GM19099 (cell line): Measurements from ENCODE around the gene TK2.

Experiments used
- POLR2A ChIP-seq: IDR thresholded peaks from 3 replicates; pipeline ENCODE4 v1.6.1; 2011; ENCODE audit warnings: low read depth; ENCODE audit not compliant: insufficient read length; ENCODE audit errors: extremely low read depth

Gene TK2

DNA sequence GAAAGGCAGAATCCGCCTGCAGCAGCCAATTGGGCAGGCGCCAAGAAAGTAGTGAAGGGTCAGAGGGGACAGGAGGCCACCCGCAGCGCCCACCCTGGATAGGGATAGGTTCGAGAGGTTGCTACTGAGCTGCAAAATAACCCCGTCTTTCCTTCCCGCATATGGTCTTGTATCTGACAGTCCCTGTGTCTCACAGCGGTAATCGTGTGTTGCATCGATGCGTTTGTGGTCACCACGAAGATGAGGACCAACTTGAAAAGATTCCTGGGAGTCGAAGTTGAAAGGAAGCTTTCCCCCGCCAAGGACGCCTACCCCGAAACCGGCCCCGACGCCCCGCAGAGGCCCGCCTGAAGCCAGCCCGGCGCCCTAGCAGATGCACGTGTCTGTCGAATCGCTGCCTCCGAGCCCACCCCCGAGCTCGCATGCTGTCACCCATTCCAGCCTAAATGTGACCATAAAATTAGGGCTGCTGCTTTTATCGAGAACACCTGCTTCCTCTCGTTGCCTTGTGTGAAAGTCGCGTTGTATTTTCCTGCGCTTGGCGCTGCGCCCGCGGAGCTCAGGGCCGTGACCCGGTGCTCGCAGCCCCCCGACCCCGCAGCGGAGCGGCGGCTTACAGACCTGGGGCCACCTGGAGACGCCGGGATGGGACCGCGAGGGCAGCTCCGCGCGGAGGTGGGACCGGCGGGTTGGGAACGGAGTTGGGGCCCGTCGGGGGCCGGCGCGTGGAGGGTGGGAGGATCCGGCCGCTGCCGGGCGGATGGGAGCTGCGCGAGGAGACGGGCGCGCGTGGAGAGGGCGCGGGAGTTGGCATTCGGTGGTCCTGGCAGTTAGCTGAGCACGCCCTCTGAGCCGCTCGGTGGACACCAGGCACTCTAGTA lies 29.0 kb upstream of the TK2 start, which contains the start of gene CMTM2:
Gene CMTM2 (plus strand): TSS at position 813 of the 881 bp plus-strand sequence. CDS start 145 bp downstream, outside the sequence.
- TF ChIP-seq POLR2A: no peak

- no peak for TF ChIP-seq POLR2A
These were observed 26.4 kb upstream of the TK2 start for GRCh38 chr16:66576296-66576695.

- TF ChIP-seq POLR2A: no peak
These were observed 25.1 kb upstream of the TK2 start for GRCh38 chr16:66575060-66575459.

DNA sequence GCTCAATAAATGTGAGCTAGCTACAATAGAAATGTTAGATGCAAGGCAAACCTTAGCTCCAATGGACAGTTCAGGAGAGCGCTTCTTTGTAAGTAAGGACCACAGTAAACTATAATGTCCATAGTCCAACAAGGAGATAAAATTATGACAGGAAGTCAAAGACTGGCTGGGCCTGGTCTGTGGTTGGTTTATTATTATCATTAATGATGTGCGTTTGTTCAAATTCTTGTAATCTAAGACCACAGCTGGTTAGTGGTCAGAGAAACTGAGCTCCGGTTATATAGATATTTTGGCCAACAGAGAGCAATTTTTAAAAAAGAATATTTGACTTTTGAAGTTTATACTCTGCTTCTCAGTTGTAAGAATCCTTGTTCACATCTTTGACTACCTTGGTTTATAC lies 24.6 kb upstream of the TK2 start:
- TF ChIP-seq POLR2A: no peak

DNA sequence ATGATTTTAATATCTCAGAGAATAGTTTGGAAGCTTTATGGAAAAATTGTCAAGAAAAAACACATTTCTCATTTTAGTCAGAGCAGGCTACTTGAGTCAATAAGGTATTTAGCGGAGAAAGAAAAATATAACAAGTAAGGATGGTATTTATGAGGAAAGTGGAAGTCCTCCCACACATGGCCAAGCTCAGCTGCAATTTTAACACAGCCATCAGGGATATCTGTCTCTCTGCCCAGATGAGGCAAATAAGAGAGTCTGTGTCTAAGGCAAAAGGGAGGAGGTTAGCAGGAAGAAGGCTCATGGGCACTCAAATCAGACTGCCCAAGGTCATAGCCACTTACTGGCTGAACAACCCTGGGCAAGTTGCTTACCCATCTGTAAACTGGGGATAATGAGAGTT lies 24.2 kb upstream of the TK2 start:
- TF ChIP-seq POLR2A: no peak

- no peak for TF ChIP-seq POLR2A
These were observed 22.4 kb upstream of the TK2 start for GRCh38 chr16:66572356-66572755.

- no peak for TF ChIP-seq POLR2A
These were observed 20.0 kb upstream of the TK2 start for GRCh38 chr16:66569827-66570405.

- TF ChIP-seq POLR2A: no peak
These were observed 19.2 kb upstream of the TK2 start for GRCh38 chr16:66569131-66569530.

- TF ChIP-seq POLR2A: no peak
These were observed 18.4 kb upstream of the TK2 start for GRCh38 chr16:66568355-66568754.

GRCh38 chr16:66566051-66566901 lies 16.4 kb upstream of the TK2 start, which contains the start of gene CMTM1:
Gene CMTM1 (plus strand): TSS chr16:66566439. CDS start chr16:66566514, 75 bp downstream.
- TF ChIP-seq POLR2A: no peak

DNA sequence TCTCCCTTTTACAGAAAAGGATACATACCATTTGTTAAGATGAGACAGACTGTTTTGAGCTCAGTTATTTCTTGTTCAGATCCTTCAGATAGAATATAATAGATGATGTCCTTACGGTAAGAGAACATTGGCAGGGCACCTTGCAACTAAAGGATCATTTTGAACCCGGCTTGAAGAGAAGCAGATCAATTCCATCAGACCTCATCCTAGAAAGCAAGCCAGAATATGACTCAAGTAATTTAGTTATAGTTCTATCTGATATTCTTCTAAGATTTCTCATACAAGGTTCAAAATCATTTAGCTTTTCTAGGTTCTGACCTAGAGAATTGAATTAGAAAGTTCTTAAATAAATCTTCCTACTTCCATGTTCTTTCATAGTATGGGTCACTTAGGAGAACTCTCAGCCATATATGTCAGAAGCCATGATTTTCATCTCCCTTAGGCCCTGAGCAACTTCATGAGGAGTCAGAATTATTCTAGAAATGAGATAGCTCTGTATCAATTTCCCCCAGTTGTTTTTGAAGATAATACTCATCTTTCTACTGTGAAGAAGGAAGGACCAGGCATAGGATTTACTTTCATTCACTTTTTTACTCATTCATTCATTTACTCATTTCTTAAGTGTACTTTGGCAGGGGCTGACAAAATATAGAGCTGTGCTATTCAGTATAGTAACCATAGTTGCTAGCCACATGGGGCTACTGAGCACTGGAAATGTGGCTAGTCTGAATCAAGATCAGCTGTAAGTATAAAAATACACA lies 13.8 kb upstream of the TK2 start:
- no peak for TF ChIP-seq POLR2A

DNA sequence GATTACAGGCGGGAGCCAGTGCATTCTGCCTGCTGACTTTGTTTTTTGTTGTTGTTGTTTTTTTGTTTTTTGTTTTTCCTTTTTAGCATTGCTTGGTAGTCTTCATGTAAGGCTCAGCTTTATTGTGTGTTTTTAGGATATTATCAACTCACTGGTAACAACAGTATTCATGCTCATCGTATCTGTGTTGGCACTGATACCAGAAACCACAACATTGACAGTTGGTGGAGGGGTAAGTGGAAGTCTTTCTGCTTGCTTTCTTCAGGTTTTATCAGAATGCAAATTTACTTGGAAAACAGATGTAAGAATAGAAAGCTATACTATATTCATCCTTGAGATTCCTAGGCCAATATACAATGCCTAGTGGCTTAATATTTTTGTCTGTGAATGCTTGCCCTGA lies 13.1 kb upstream of the TK2 start:
- no peak for TF ChIP-seq POLR2A

DNA sequence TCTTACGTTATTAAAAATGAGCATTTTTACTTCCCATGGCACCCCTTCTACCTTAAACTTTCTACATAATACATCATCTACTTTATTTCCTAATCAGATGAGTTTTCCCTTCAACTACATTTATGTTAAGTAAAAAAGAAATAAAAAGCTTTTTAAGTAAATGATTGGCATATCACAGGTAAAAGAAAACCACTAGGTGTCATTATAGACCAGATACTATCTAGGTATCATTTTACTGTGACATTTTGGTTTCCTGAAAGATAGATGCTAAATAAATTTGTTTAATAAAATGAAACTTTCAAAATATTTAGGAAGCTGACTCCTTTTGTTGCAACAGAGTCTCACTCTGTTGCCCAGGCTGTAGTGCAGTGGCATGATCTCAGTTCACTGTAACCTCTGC lies 12.5 kb upstream of the TK2 start:
- no peak for TF ChIP-seq POLR2A

GRCh38 chr16:66561381-66562080 lies 11.6 kb upstream of the TK2 start:
- TF ChIP-seq POLR2A: no peak
